Stimulated activated CD4-positive, alpha-beta T cell treated with anti-CD3 and anti-CD28 coated beads, Interleukin-2, amount 100 ng/mL, for 24 hours (primary cell): ENCODE data around the gene SLCO3A1.

Source experiments
- DNase-seq, 2 donors: peaks; one replicate each; pipeline ENCODE4 v3.0.0-alpha.2; 2020

Gene SLCO3A1

DNA sequence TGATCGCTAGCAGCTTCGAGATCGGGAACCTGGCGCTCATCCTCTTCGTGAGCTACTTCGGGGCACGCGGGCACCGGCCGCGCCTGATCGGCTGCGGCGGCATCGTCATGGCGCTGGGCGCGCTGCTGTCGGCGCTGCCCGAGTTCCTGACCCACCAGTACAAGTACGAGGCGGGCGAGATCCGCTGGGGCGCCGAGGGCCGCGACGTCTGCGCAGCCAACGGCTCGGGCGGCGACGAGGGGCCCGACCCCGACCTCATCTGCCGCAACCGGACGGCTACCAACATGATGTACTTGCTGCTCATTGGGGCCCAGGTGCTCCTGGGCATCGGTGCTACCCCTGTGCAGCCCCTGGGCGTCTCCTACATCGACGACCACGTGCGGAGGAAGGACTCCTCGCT is 62.5 kb downstream of the SLCO3A1 start:
- DNase-seq, result no peak

- no peak for DNase-seq
Observed at GRCh38 chr15:91917686-91918360, 64.3 kb downstream of the SLCO3A1 start.

GRCh38 chr15:91919014-91919534 is 65.6 kb downstream of the SLCO3A1 start:
- DNase-seq, result no peak

- no peak for DNase-seq
Observed at GRCh38 chr15:91921188-91921842, 67.8 kb downstream of the SLCO3A1 start.

GRCh38 chr15:91921843-91922198 is 68.3 kb downstream of the SLCO3A1 start:
- no peak for DNase-seq

DNA sequence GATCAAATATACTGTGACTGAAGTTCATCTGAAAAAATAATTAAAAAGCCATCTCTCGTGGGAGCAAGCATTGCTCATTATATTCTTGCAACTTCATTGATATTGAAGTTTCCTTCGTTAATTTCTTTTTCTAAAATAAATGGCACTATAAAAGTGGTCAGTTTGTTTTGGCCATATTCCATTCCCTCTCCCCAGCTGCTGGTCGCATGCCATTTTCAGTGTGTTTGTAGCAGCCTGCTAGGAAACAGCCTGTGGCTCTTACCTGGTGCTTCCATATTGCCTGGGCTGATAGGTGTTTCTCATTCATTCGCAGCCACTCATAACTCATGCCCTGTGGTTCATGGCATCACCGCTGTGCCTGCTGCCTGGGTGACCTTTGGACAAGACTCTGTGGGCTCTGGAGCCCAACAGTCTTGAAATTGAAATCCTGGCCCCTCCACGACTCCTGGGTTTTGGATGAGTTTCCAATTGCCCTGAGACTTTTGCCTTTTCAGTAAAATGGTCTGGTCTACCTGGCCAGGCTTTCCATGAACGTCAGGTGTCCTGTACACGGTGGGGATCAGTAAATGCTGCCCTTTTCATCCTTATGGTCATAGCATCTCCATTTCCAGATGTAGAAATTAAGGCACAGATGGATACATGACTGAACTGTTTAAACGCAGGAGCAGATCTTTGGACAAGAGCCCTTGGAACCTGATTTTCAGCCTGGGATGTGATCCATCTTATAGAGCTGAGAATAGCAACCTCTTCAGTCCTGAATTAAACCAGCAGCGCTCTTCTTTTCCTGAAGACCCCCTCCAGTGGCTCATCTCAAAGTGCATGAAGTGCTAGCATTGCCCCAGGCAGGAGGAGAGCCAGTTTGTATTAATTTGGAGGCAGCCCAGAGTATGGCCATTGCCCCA is 69.4 kb downstream of the SLCO3A1 start:
- DNase-seq, result no peak

DNA sequence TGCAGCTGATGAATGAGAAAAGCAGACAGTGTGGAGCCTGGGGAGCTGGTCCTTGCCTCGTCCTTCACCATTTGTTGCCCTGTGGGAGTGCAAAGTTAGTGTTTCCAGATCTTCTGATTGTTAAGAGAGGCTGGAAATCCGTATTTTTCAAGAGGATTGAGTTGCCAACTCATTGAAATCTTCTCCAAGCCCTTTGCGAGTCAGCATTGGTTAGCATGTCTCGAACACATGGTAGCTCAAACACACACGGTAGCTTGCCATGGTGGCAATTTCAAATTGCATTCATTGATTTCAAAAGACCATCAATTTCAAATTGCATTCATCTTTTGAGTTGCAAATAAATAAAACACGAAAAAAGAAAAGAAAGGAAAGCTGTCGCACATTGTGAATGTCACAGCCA is 70.7 kb downstream of the SLCO3A1 start:
- no peak for DNase-seq

DNA sequence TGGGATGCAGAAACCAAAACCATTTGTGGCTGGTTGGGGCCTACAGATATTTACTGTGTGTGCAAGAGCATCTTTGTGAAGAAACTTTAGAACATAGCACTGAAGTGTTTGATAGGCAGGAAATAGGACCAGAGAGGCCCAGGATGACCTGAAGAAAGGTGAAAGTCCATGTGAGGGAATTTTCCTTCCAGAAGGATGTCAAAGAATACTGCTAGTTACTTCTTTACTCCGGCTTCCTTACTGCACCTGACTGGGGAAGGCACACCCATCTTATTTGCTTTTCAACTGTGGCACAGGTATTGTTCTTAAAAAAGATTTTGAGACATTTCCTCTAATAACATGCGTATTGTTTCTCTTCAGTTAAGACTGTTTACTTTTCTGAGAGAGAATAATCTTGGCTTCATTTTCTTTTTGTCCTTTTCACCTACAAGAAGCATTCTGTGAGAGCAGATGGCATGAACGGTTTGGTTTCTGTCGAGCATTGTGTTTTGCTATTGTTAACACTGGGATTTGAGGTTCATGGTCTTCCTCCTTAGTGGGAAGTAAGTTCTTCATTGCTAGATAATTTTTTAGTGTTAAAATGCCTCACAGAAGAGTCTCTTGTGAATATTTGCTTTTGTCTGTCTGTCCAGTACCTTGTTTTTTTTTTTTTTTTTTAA is 71.5 kb downstream of the SLCO3A1 start:
- no peak for DNase-seq

GRCh38 chr15:91925794-91926193 is 72.3 kb downstream of the SLCO3A1 start:
- DNase-seq, result no peak

DNA sequence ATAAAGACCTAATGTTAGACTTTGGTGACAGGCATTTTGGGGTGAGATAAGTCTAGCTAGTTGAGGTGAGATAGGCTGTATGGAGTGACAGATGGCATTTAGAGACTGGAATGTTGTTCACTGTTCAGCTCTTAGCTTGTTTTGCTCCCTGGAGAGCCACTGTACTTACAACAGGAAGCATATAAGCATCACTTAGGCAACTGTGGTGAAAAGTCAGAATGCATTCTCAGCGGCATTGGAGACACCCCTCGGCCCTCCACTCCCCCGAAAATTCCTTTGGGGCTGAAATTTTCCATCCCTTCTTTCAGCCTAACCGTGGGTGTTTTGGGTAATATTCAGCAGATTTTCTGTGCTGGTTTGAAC is 73.4 kb downstream of the SLCO3A1 start:
- no peak for DNase-seq

GRCh38 chr15:91927585-91927984 is 74.1 kb downstream of the SLCO3A1 start:
- DNase-seq, result no peak

DNA sequence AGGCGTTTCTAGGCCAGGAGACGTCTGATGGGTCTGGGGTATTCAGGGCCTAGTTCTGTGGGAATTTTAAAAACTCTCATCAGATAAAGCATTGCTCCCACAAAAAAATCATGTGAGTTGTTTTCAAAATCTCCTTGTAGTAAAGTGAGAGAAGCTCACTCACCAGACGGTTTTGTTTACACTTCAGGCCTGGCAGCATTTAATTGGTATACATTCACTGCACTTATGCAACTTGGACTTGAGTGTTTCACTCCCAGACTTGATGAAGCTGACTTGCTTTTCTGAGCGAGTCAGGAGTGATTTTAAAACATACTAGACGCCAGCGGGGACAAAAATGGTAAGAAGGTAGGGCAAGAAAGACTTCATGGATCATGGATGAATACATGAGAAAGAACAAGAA is 75.2 kb downstream of the SLCO3A1 start:
- no peak for DNase-seq

DNA sequence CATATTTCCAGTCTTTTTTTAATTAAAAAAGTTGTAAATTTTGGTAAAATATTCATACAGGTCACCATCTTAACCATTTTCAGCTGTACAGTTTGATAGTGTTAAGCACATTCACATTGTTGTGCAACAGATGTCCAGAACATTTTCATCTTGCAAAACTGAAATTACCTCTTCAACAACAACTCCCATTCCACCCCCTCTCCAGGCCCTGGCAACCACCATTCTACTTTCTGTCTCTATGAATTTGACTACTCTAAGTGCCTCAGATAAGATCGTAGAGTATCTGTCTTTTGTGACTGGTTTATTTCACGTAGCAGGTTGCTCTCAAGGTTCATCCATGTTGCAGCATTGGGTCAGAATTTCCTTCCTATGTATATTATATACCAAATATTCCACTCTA is 76.0 kb downstream of the SLCO3A1 start:
- no peak for DNase-seq

DNA sequence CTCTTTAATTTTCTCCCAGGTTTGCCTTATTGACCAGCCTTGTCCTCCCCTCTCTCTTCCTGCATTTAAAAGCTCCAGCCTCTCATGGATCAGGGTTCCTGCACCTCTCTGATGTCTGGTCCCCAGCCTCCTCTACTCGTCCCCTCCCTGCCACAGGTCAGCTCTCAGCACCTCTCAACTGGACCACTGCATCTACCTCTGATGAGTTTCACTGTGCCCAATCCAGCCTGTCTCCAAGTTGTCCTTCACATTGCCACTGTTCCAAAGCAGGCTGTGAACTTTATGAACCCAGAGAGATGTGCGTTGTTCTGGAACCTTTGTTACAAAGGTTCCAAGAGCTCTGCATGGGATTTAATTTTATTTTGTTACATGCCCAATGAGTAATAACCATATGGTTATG is 76.6 kb downstream of the SLCO3A1 start:
- no peak for DNase-seq

- DNase-seq, result no peak
Observed at GRCh38 chr15:91936182-91936775, 82.8 kb downstream of the SLCO3A1 start.

DNA sequence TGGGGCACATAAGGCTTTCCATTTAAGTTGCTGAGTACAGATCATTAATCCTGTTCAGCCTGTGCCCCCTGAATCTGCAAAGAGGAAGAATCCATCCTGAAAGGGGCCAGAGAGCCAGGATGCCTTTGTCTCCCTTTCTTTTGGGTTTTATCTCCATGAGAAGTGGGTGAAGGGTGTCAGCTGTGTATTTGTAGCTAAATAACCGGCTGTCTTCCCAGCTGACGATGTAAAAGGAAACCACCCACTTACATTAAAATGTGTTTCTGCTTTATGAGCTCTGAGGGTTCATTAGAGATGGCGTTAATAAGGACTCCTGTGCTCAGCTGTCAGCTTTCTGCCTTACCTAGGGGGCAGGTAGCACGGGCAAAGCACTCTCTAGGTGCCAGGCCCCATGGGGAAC is 83.4 kb downstream of the SLCO3A1 start:
- no peak for DNase-seq

- no peak for DNase-seq
Observed at GRCh38 chr15:91938136-91938535, 84.6 kb downstream of the SLCO3A1 start.

DNA sequence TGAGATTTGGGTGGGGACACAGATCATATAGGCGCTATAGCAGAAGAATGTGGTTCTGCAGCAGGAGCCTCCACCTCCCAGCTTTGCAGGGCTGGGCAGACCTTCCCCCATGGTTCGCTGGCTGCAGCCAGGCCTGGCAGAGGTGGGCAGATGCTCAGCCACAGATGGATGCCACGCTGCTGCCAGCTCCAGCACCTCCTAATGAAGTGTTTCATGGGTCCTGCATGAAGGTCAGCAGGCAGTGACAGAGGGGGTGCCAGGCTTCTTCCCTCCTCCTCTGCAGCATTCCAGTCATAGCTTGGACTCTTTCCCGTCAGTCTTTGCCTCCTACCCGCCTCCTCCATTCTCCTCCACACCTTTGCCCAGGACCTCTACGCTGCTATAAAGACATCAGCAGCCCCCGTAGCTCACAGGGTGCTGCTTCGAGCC is 85.9 kb downstream of the SLCO3A1 start:
- DNase-seq, result no peak

GRCh38 chr15:91940496-91941381 is 87.2 kb downstream of the SLCO3A1 start:
- no peak for DNase-seq

DNA sequence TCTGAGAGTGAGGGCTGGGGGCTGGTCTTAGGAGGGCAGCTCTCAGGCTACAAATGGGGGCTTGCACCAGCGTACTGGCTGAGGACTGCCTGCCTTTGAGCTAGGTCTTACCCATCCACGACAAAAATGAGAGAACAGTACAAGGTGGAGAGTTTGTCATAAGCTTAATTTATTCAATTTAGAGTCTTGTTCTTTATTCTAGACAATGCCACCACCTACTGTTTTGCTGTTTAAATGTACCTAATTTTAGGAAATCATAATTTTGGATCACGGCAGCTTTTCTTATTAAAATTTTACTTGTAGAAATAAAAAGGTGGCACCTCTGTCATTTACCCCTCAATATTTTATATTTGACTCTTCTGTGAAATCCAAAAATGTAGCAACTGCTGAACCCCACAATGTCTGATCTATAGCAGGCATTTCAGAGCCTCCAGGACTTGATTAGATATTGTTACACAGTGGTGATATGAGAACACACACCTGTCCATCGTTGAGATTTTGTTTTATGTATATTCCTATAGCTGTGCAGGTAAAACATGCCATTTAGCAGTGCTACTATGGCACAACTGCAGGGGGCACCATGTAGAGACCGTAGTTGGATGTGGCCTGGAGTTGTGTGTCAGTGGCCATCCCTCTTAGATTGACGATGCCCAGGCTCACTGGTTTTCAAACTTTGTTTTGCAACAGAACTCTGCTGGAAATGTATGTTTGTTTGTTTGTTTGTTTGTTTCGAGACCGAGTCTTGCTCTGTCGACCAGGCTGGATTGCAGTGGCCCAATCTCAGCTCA is 88.6 kb downstream of the SLCO3A1 start:
- DNase-seq, result no peak
